Measurements from ENCODE around the gene UNCX. TPM values are rescaled to one million over a fixed set of nuclear protein-coding genes. Genes with fewer than 3 reads are reported as not detected.
"Not testable (repeated sequence)": the region's sequence is repeated elsewhere in the genome, so short reads cannot be mapped to it uniquely, and the experiment has no call there.

UNCX gene
- total RNA-seq, 1 donor from 2014 or later = not detected

DNA sequence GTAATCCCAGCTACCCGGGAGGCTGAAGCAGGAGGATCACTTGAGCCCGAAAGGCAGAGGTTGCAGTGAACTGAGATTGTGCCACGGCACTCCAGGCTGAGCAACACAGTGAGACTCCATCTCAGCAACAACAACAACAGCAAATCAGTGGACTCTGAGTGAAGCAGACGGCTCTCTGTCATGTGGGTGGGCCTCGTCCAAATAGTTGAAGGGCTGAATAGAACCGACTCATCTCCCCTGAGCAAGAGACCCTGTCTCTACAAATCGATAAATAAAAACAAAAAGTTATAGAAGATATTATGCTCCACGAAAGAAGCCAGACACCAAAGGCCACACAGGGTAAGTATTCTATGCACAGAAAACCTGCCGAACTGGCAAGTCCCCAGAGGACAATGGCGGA is 45.9 kb downstream of the UNCX start:
- no peak for DNase-seq

DNA sequence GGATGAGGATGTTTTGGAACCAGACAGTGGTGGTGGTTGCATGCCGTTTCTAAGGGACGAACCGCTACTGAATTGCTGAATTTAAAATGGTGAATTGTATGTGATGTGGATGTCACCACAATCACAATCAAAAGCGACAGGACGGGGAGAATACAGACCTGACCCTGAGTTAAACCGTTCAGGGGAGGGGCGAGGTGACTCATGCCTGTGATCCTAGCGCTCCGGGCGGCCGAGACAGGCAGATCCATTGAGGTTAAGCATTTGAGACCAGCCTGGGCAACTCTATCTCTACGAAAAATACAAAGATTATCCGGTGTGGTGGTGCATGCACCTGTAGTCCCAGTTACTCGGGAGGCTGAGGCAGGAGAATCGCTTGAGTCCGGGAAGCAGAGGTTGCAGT is 46.4 kb downstream of the UNCX start:
- no peak for DNase-seq

DNA sequence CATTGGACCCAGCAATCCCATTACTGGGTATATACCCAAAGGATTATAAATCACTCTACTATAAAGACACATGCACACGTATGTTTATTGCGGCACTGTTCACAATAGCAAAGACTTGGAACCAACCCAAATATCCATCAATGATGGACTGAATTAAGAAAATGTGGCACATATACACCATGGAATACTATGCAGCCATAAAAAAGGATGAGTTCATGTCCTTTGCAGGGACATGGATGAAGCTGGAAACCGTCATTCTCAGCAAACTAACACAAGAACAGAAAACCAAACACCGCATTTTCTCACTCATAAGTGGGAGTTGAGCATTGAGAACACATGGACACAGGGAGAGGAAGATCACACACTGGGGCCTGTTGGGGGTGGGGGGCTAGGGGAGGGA is 47.2 kb downstream of the UNCX start:
- DNase-seq = not testable (repeated sequence)

DNA sequence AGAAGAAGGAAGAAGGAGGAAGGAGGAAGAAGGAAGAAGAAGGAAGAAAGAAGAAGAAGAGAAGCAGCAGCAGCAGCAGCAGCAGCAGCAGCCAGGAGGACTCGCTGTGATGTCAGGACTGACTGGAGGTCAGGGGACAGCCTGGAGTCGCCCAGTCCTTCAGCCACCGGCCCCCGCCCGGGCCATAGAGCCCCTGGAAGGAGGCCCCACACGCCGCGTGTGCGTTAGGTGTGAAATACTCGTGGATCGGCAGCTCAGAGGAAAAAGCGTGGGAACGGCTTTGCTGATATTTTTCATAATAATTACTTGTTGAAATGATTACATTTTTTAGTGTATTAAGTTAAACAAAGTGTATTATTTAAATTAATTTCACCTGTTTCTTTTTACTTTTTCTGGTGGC is 48.4 kb downstream of the UNCX start:
- DNase-seq = no peak

DNA sequence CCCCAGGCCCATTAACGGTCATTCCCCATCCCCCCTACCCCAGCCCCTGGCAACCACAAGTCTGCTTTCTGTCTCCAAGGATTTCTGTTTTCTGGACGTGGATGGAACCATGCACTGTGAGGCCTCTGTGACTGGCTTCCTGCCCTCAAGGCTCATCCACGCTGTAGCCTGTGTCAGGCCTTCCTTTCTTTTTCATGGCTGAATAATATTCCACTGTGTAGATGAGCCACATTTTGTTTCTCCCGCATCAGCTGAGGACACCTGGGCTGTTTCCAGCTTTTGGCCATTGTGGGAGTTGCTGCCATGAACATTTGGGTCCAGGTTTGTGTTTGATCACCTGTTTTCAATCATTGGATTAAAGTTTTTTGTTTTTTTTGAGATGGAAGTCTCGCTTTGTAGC is 50.0 kb downstream of the UNCX start:
- no peak for DNase-seq

DNA sequence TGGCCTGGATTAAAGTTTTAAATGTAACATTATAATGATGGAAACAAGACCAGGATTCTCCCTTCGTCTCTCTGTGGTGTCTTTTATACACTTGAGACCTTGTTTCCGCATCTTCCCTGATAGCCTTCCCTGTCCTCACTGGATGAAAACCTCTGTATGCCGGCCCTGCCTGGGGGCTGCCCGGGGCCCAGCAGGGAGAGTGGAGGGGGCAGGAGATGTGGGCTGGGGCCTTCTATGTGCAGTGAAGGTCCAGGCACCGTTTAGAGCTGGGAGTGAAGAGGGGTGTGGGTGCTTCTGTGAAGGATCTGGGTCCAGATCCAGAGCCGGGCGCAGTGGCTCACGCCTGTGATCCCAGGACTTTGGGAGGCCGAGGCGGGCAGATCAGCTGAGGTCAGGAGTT is 50.7 kb downstream of the UNCX start:
- no peak for DNase-seq

DNA sequence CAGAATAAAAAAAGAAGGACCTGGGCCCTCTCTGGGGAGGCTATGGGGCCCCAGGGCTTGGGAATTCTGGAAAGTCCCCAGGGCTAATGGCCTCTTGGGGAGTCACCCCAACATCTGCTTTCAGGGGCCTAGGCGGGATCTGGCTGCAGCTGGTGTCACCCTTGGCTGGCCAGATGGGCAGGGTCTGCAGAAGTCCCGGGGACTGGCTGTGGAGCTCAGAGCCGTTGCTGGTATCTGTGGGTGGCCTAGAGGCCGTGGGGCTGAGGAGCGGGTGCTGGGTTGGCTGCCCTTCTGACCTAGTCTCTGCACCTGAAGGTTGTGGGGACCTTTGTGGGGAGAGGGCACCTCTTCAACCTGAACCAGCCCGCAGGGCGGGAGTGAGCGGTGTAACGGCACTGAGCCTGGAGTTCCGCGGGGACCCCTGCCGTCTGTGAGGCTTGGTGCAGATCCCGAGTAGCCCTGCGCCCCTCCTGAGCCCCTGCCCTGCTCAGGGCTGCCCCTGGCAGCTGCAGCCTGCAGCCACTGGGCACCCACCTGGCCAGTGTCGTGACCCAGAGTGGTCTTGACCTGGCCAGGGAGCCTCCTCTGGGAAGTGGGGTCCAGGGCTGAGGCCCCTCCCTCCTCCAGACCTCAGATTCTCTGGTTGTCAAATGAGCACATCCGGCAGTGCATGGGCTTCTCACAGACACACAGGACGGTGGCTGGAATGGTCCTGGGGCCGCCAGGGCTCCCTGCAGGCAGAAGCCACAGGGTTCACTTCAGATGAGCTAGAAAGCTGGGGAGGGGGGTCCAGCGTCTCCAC is 51.5 kb downstream of the UNCX start:
- no peak for DNase-seq

DNA sequence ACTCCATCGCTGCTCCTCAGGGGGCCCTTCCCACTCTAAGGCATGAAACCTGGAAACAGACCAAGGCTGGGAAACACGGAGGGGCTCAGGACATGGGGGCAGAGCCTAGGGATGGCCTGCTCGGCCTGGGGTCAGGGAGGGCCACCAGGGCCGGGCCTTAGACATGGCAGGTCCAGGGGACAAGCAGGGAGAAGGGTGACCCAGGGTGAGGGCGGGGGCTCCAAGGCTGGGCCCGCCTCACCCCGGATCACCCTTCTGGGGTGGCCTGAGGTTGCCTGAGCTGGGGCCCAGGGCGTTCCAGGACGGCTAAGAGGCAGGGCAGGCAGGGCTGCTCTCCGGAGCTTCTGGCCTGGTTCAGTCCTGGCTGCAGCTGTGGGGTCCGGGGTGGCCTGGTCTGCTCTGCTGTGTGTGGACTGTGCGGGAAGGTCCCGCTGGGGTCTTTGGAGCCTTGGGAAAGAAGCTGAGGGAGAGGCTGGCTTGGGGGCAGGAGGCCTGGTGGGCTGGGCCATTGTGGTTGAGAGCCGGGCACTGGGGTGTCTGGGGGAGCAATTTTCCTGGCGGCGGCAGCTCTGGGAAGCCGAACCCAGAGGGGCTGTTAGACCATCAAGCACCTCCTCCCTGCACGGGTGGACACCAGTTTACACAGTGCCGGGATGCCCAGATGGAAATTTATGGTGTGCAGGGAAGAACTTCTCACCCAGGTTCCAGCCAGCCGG is 52.2 kb downstream of the UNCX start:
- DNase-seq = no peak

DNA sequence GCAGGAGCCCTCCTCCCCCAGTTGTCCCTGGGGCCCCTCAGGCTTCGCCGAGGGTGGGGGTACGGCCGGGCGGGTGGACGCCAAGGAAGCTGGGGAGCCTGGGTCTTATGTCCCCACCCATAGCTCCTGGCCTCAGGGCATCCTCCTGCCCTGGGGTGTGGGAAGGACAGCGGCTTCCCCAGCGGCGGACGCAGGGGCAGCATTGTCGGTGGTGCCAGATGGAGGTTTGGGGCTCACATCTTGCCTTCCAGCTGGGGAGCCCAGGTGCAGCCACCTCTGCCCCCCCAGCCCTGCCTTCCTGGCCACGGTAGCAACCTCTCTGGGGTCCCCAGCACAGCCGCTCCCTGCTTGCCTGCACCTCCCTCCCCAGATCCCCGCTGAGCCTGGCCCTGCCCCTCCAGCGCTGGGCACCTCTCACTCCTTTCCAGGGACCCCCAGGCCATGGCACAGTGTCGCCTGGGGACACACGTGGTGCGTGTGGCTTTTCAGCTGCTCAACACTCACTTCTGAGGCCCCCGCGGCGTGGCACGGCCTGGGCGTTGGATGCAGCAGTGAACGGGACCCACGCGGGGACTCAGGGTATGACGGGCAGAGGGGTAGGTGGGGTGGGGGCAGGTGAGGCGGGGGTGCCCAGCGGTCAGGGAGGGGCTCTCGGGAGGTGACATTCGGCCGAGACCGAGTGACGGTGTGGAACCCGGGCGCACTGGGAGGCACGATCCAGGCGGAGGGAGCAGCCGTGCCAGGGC is 53.1 kb downstream of the UNCX start:
- DNase-seq = no peak

Other genes with a start within 250 kb of the UNCX start
- 19.1 TPM for gene CYP2W1, start 249.7 kb upstream of the UNCX start, total RNA-seq
- 15.8 TPM for gene GPR146, start 188.3 kb upstream of the UNCX start, total RNA-seq
- gene GPER1, start 144.8 kb upstream of the UNCX start, total RNA-seq = 6.7 TPM
- 16.1 TPM for gene ZFAND2A, start 72.7 kb upstream of the UNCX start, total RNA-seq
- 6.7 TPM for gene MICALL2, start 226.6 kb downstream of the UNCX start, total RNA-seq

All from tongue (tissue), 2 donors.